Neural crest cell (in vitro differentiated cells): ENCODE results near the gene IARS2. TPM values are rescaled to one million over a fixed set of nuclear protein-coding genes. Genes with fewer than 3 reads are reported as not detected.
A peak's percentile ranks its signal among the peaks of the same experiment; 100 is the strongest.
"Not testable (repeated sequence)": the region's sequence is repeated elsewhere in the genome, so short reads cannot be mapped to it uniquely, and the experiment has no call there.

Experiments
- DNase-seq: peaks from one replicate; pipeline ENCODE4 v3.0.0; 2021; ENCODE audit warnings: low read depth, mixed read lengths, low spot score
- H3K27ac Mint-ChIP-seq: one replicate; pipeline ENCODE4 v1.8.0; 2021; ENCODE audit warnings: mild to moderate bottlenecking, mixed read lengths; ENCODE audit not compliant: unreplicated experiment
- H3K27me3 Mint-ChIP-seq: 2 replicates; pipeline ENCODE4 v1.8.0; 2021; ENCODE audit warnings: low read depth, mild to moderate bottlenecking, mixed read lengths
- H3K36me3 Mint-ChIP-seq: 2 replicates; pipeline ENCODE4 v1.8.0; 2021; ENCODE audit warnings: low read depth, mild to moderate bottlenecking, mixed read lengths
- H3K4me1 Mint-ChIP-seq: 2 replicates; pipeline ENCODE4 v1.8.0; 2021; ENCODE audit warnings: mixed read lengths
- H3K4me3 Mint-ChIP-seq: one replicate; pipeline ENCODE4 v1.8.0; 2021; ENCODE audit warnings: mild to moderate bottlenecking, mixed read lengths
- H3K9me3 Mint-ChIP-seq: 2 replicates; pipeline ENCODE4 v1.8.0; 2021; ENCODE audit warnings: mixed read lengths
- total RNA-seq: library from RNA; stranded (reverse); gene quantifications from 2 replicates; pipeline ENCODE4 v1.2.1, GENCODE V29; 2021
- TF ChIP-seq, protein P1 (sequence below): fragments of 200-600 bp; sonication (generic); conservative IDR thresholded peaks from 2 replicates; pipeline ENCODE4 v1.5.0; 2021; ENCODE audit warnings: antibody characterized with exemption, mild to moderate bottlenecking

Gene IARS2
- total RNA-seq, 1 donor from 2014 or later, result 65.1 TPM

DNA sequence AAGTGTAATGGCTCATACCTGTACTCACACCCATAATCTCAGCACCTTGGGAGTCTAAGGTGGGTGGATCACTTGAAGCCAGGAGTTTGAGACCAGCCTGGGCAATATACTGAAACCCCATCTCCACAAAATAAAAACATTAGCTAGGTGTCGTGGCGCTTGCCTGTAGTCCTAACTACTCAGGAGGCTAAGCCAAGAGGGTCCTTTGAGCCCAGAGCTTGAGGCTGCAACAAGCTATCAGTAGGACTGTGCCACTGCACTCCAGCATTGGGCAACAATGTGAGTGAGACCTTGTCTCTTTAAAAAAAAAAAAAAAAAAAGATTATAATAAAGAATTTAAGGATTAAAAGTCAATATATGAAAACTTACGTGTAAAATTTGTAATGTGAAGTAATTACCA lies 16.0 kb upstream of the IARS2 start:
- Mint-ChIP-seq H3K36me3 (peaks cover 13% of the 10 kb centered on the region), H3K27ac (no peak overlapping the region), H3K9me3 (peaks cover 4% of the 10 kb centered on the region), H3K4me1 (no peaks in the 10 kb centered on the region), H3K27me3 (no peaks in the 10 kb centered on the region), H3K4me3 (no peak overlapping the region)
- TF ChIP-seq, protein P1, sequence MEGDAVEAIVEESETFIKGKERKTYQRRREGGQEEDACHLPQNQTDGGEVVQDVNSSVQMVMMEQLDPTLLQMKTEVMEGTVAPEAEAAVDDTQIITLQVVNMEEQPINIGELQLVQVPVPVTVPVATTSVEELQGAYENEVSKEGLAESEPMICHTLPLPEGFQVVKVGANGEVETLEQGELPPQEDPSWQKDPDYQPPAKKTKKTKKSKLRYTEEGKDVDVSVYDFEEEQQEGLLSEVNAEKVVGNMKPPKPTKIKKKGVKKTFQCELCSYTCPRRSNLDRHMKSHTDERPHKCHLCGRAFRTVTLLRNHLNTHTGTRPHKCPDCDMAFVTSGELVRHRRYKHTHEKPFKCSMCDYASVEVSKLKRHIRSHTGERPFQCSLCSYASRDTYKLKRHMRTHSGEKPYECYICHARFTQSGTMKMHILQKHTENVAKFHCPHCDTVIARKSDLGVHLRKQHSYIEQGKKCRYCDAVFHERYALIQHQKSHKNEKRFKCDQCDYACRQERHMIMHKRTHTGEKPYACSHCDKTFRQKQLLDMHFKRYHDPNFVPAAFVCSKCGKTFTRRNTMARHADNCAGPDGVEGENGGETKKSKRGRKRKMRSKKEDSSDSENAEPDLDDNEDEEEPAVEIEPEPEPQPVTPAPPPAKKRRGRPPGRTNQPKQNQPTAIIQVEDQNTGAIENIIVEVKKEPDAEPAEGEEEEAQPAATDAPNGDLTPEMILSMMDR, result no peak
- no peak for DNase-seq

DNA sequence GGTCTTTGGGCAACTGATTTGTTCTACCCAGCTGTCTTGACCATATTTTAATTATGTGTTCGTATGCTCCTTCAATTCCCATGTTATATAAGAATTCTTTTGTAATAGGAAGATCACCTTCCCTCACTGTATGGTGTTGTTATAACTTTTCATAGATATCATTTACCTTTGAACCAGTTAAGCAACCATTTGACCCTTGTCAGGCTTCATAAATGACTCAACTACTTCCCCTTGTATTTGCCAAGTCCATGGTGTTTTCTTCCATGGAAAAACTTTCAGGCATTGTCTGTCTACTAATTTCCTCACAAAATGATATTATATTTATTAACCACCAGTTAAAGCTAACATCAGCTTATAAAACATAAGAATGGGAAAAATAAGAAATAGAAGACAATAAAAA lies 9.5 kb upstream of the IARS2 start:
- Mint-ChIP-seq H3K9me3 (peaks cover 4% of the 10 kb centered on the region), H3K4me1 (peaks cover 6% of the 10 kb centered on the region), H3K4me3 (no peak overlapping the region), H3K27me3 (no peaks in the 10 kb centered on the region), H3K36me3 (peaks cover 12% of the 10 kb centered on the region), H3K27ac (no peak overlapping the region)
- TF ChIP-seq, protein P1, result no peak
- DNase-seq, result no peak

DNA sequence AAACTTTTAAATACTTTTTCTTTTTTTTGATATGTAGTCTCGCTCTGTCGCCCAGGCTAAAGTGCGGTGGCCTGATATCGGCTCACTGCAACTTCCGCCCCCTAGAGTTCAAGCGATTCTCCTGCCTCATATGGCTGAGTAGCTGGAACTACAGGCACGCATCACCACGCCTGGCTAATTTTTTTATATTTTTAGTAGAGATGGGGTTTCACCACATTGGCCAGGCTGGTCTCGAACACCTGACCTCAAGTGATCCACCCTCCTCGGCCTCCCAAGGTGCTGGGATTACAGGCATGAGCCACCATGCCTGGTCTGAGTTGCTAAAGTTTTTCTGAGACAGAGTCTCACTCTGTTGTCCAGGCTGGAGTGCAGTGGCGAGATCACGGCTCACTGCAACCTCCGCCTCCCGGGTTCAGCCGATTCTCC lies 7.7 kb upstream of the IARS2 start:
- DNase-seq, H3K27me3 Mint-ChIP-seq, H3K36me3 Mint-ChIP-seq, H3K9me3 Mint-ChIP-seq, H3K27ac Mint-ChIP-seq: not testable (repeated sequence)
- Mint-ChIP-seq H3K4me1 (peaks cover 11% of the 10 kb centered on the region), H3K4me3 (peak overlapping the region; percentile 49)
- TF ChIP-seq, protein P1, result peak; percentile 34

DNA sequence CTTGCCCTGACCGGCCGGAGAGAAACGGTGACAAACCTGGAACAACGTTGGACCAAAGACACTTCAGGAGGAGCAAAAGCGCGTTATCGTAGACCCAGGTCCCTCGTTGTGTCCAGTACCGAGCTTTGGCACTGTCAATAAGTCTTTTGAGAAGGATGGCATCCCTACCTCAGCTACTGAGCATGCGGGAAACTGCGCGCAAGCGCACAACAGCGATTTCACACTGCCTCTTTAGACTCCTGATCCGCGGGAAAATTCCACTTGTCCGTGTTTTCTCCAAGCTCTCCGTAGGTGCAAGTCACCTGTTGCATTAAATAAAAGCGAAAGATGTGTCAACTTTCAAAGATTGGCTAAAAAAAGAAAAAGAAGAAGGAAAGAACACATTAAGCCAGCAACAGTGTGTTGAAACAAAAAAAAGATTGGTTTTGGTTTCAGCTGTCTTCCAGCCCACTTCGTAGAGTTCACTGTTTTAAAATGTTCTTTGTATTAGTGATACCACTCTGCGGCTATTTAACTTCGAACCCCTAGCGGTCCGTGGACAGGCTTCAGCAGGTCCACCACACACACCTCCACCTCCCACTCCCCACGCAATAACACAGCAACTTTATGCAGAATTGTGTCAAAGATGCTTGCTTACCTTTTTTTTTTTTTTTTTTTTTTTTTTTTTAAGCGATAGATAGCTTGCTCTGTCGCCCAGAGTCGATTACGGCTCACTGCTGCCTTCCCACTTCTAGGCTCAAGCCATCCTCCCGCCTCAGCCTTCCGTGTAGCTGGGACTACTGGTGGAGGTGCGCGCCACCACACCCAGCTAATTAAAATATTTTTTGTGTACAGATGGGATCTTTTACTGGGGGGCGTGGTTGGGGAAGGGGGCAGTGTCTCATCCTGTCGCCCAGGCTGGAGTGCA lies 4.0 kb upstream of the IARS2 start, which contains the start of gene BPNT1:
Gene BPNT1 (minus strand): TSS at position 139 of the 907 bp plus-strand sequence. CDS start 9,942 bp downstream, outside the sequence.
- Mint-ChIP-seq H3K4me3 (peak within 1 kb of the TSS; percentile 93), H3K27me3 (peaks cover 4% of the 10 kb centered on the region), H3K9me3 (no peaks in the 10 kb centered on the region), H3K4me1 (peaks cover 11% of the 10 kb centered on the region), H3K27ac (peak within 1 kb of the TSS; percentile 1), H3K36me3 (no peaks in the 10 kb centered on the region)
- DNase-seq, result peak; percentile 95
- TF ChIP-seq, protein P1, result peak; percentile 27

DNA sequence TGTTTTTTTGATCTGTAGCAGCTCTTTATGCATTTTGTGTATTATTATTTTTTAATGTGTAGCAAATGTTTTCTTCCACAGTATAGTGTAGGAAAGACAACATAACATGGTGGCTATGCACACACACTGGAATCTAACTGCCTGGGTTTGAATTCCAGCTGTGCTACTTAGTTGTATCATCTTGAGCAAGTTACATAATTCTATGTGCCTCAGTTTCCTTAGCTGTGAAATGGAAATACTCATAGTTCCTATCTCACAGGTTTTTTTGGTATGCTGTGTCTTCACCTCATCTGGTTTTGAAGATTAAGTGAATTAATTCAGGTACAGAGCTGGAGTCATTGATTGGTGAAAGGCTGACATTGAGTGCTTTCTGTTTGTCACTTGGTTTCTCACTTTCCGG lies 1.2 kb upstream of the IARS2 start:
- Mint-ChIP-seq H3K27ac (no peak overlapping the region), H3K4me1 (peaks cover 16% of the 10 kb centered on the region), H3K9me3 (no peaks in the 10 kb centered on the region), H3K36me3 (peaks cover 8% of the 10 kb centered on the region), H3K4me3 (peak overlapping the region; percentile 70), H3K27me3 (peaks cover 4% of the 10 kb centered on the region)
- DNase-seq, result no peak
- TF ChIP-seq, protein P1, result no peak
